GM12878 (cell line): ENCODE measurements around the gene GGPS1. TPM values are rescaled to one million over a fixed set of nuclear protein-coding genes. Genes with fewer than 3 reads are reported as not detected.

ENCODE experiments used
- ATAC-seq: fragments of 200-7000 bp; cut with Tn5 transposase; 3 replicates; pipeline ENCODE4 v1.9.1; 2020; ENCODE audit warnings: mild to moderate bottlenecking, moderate library complexity
- BruUV-seq: library from RNA; stranded (reverse); fragments of 400-500 nt; replicated peaks from 2 replicates; lab custom pipeline; 2021; lab: Mats Ljungman, UMichigan
- CTCF ChIA-PET: fragments of 300-600 bp; sonication (Branson Sonifier 250); formaldehyde crosslinking; extraction: SDS; loops from one replicate; lab custom pipeline; 2021; ENCODE audit warnings: inconsistent platforms; lab: Yijun Ruan, JAX
- POLR2A ChIA-PET: fragments of 350-600 bp; formaldehyde crosslinking; extraction: SDS; loops from one replicate; lab custom pipeline; 2021; ENCODE audit warnings: inconsistent platforms; lab: Charles Lee
- RAD21 ChIA-PET: fragments of 300-600 bp; sonication (Branson Sonifier 250); formaldehyde crosslinking; loops from one replicate; lab custom pipeline; 2023; ENCODE audit warnings: antibody characterized with exemption; ENCODE audit not compliant: unreplicated experiment; lab: Charles Lee
- SMC1A ChIA-PET: fragments of 300-600 bp; sonication (Branson Sonifier 250); formaldehyde crosslinking; loops from one replicate; lab custom pipeline; 2023; ENCODE audit not compliant: unreplicated experiment, uncharacterized antibody; lab: Charles Lee
- DNase-seq: peaks from one replicate; pipeline ENCODE4 v3.0.0-alpha.2; 2011; ENCODE audit warnings: low read depth, low spot score
- FAIRE-seq: peaks from 3 replicates; lab custom pipeline; 2011; peaks lifted over from hg19 to GRCh38; lab: Jason Lieb, UNC
- H2AFZ ChIP-seq: 2 replicates; pipeline ENCODE4 v1.6.0; 2011; ENCODE audit warnings: low read depth, low read length, control low read depth; ENCODE audit not compliant: control insufficient read depth
- H3K27ac ChIP-seq: 2 replicates; pipeline ENCODE4 v1.5.1; 2011; ENCODE audit warnings: control low read depth; ENCODE audit not compliant: control insufficient read depth, insufficient read depth
- H3K27me3 ChIP-seq, 2 experiments: replicated peaks in 1 of 2; 2 replicates each; pipeline versions ENCODE4 v1.6.0 to v1.6.1; 2011; ENCODE audit warnings: low read length in 1 of 2; ENCODE audit not compliant: control insufficient read depth in 2 of 2, insufficient read depth in 2 of 2
- H3K36me3 ChIP-seq, 2 experiments: 2 replicates each; pipeline ENCODE4 v1.5.1; 2011; ENCODE audit warnings: low read length in 1 of 2; ENCODE audit not compliant: control insufficient read depth in 2 of 2, insufficient read depth in 2 of 2
- H3K4me1 ChIP-seq: 2 replicates; pipeline ENCODE4 v1.6.1; 2011; ENCODE audit warnings: mild to moderate bottlenecking, low read length, moderate library complexity, mixed read lengths; ENCODE audit not compliant: control insufficient read depth, insufficient read depth
- H3K4me2 ChIP-seq: 2 replicates; pipeline ENCODE4 v1.6.0; 2011; ENCODE audit warnings: control low read depth; ENCODE audit not compliant: control insufficient read depth, insufficient read depth
- H3K4me3 ChIP-seq: fragments of 200-600 bp; sonication (generic); 2 replicates; pipeline ENCODE4 v1.5.1; 2016
- H3K79me2 ChIP-seq: 2 replicates; pipeline ENCODE4 v1.6.0; 2011; ENCODE audit warnings: low read length; ENCODE audit not compliant: control insufficient read depth, insufficient read depth
- H3K9ac ChIP-seq: 2 replicates; pipeline ENCODE4 v1.8.0; 2011; ENCODE audit warnings: low read length, control low read depth, mixed read lengths; ENCODE audit not compliant: control insufficient read depth, insufficient read depth
- H3K9me3 ChIP-seq: replicated peaks from 3 replicates; pipeline ENCODE4 v1.5.1; 2011; ENCODE audit warnings: mild to moderate bottlenecking, low read length; ENCODE audit not compliant: control insufficient read depth, insufficient read depth
- H4K20me1 ChIP-seq: 2 replicates; pipeline ENCODE4 v1.6.0; 2011; ENCODE audit not compliant: control insufficient read depth, insufficient read depth
- ASH2L ChIP-seq: fragments of 300-600, 200-600 bp; sonication (generic); IDR thresholded peaks from 2 replicates; pipeline ENCODE4 v1.6.1; 2017; ENCODE audit warnings: low read depth, mild to moderate bottlenecking, borderline replicate concordance
- BCL11A ChIP-seq: IDR thresholded peaks from 2 replicates; pipeline ENCODE4 v1.6.1; 2011; ENCODE audit warnings: low read depth, low read length
- EZH2 ChIP-seq: IDR thresholded peaks from 2 replicates; pipeline ENCODE4 v1.6.1; 2012; ENCODE audit warnings: low read depth, mild to moderate bottlenecking, control low read depth, inconsistent platforms, low read length, borderline replicate concordance; ENCODE audit not compliant: control insufficient read depth
- KAT2A ChIP-seq: conservative IDR thresholded peaks from 2 replicates; pipeline ENCODE4 v1.6.1; 2011; ENCODE audit warnings: low read depth, low read length; ENCODE audit not compliant: control insufficient read depth
- PAX5 ChIP-seq: IDR thresholded peaks from 2 replicates; pipeline ENCODE4 v1.6.1; 2011; ENCODE audit warnings: low read depth, low read length, borderline replicate concordance
- SIX5 ChIP-seq: IDR thresholded peaks from 2 replicates; pipeline ENCODE4 v1.6.1; 2011; ENCODE audit warnings: mild to moderate bottlenecking, low read depth, low read length, moderate library complexity; ENCODE audit not compliant: severe bottlenecking
- SREBF1 ChIP-seq: IDR thresholded peaks from 2 replicates; pipeline ENCODE4 v1.6.1; 2012; ENCODE audit warnings: mild to moderate bottlenecking, low read length
- STAT3 ChIP-seq: IDR thresholded peaks from 2 replicates; pipeline ENCODE4 v1.6.1; 2011; ENCODE audit warnings: low read depth, low read length, improper control_type of control experiment
- TAF1 ChIP-seq: IDR thresholded peaks from 2 replicates; pipeline ENCODE4 v1.6.1; 2011; ENCODE audit warnings: mild to moderate bottlenecking, low read depth, low read length, borderline replicate concordance
- TARDBP ChIP-seq: IDR thresholded peaks from 2 replicates; pipeline ENCODE4 v1.6.1; 2016; ENCODE audit warnings: borderline replicate concordance
- TCF3 ChIP-seq: IDR thresholded peaks from 2 replicates; pipeline ENCODE4 v1.6.1; 2012; ENCODE audit warnings: low read depth, mild to moderate bottlenecking, low read length, borderline replicate concordance; ENCODE audit not compliant: insufficient read depth
- WRNIP1 ChIP-seq: IDR thresholded peaks from 2 replicates; pipeline ENCODE4 v1.6.1; 2011; ENCODE audit warnings: low read depth, low read length, improper control_type of control experiment, borderline replicate concordance
- WGBS: methylation state at CpG from one replicate; pipeline ENCODE4 v1.1.6; 2016; ENCODE audit warnings: low lambda C conversion rate; ENCODE audit not compliant: insufficient replicate concordance, insufficient coverage; ENCODE audit errors: missing lambda C conversion rate; 5-methylcytosine and 5-hydroxymethylcytosine counted together
- in situ Hi-C: fragments of 300-500 bp; cut with MboI; formaldehyde crosslinking; loops from 9 replicates; pipeline ENCODE4 v1.14.3; 2018; ENCODE audit warnings: mixed read lengths
- intact Hi-C: fragments of 100-400 bp; cut with micrococcal nuclease; formaldehyde crosslinking; loops from one replicate; pipeline ENCODE4 v1.14.2; 2022; ENCODE audit not compliant: unreplicated experiment
- polyA plus RNA-seq, 11 experiments: library from polyadenylated mRNA; depleted of rRNA in 4 of 11; unstranded in 6 of 11; stranded (reverse) in 5 of 11; fragments of >200 nt; fragmentation: Nextera tagmentation in 4 of 11; fragmentation: Illumina TruSeq in 1 of 11; extraction: Ambion mirVana in 4 of 11; extraction: Trizol in 1 of 11; gene quantifications; 1 replicate in 1 of 11; 2 replicates in 10 of 11; pipeline versions ENCODE4 v1.2.1 to v1.2.3, GENCODE V29; 2011 to 2016; ENCODE audit warnings: inconsistent platforms in 2 of 11, missing spikeins in 2 of 11, low read depth in 1 of 11
- total RNA-seq, 4 experiments: library from RNA; depleted of rRNA in 3 of 4; stranded (reverse); fragments of >200 nt in 3 of 4; fragmentation: Illumina TruSeq in 1 of 4; extraction: Trizol in 1 of 4; gene quantifications; 2 replicates each; pipeline versions ENCODE4 v1.2.1 to v1.2.3, GENCODE V29; 2013 to 2021
- TF ChIP-seq, protein P1 (sequence below): IDR thresholded peaks from 2 replicates; pipeline ENCODE4 v1.6.1; 2011; ENCODE audit warnings: mild to moderate bottlenecking, low read depth, low read length, moderate library complexity; ENCODE audit not compliant: insufficient replicate concordance
- TF ChIP-seq, protein P2 (sequence below): fragments of 450-650 bp; IDR thresholded peaks from 2 replicates; pipeline ENCODE4 v1.6.1; 2017; ENCODE audit warnings: borderline replicate concordance
- TF ChIP-seq, protein P3 (sequence below): fragments of 150-350 bp; IDR thresholded peaks from 2 replicates; pipeline ENCODE4 v1.6.1; 2014; ENCODE audit warnings: mild to moderate bottlenecking, low read depth, low read length
- TF ChIP-seq, protein P4 (sequence below): fragments of 450-650 bp; IDR thresholded peaks from 2 replicates; pipeline ENCODE4 v1.6.1; 2017; ENCODE audit warnings: mild to moderate bottlenecking, low read depth, inconsistent platforms; ENCODE audit not compliant: poor library complexity, severe bottlenecking
- TF ChIP-seq, protein P5 (sequence below): fragments of 450-650 bp; IDR thresholded peaks from 2 replicates; pipeline ENCODE4 v1.6.1; 2017; ENCODE audit warnings: low read depth, mild to moderate bottlenecking, moderate library complexity

The GGPS1 gene
- total and polyA plus RNA-seq, 10 of the 15 experiments (the other 5 are each of a cell fraction or from before 2014, with no cell fraction given) = 15.1 to 36.0 (median 25.3) TPM

DNA sequence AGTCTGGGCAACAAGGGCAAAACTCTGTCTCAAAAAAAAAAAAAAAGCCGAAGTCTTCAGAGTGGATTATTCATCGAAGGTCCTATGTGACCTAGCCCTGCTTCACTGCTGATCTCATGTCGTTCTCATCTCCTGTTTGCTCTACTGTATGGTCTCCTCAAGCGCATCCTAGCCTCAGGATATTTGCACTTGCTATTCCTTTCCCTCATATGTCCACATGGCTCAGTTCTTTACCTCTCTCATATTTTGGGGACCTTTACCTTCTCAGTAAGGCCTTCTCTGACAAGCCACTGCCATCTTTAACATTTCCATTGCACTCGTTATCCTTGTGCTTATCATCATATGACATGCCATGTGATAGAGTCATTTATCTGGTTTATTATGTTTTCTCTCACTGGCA lies 41.4 kb downstream of the GGPS1 start:
- POLR2A ChIA-PET = interaction anchor here (0.7 to 1.0 kb wide), 2 partner anchors 16 to 669 kb away, joined by 3 to 5 read pairs; no protein-coding TSS in a partner anchor
- Histone ChIP-seq H3K9ac (no peak overlapping the region), H3K4me2 (no peak overlapping the region), H4K20me1 (no peaks in the 10 kb centered on the region), H3K79me2 (peaks cover 13% of the 10 kb centered on the region), H3K4me3 (no peak overlapping the region), H3K36me3 (no peaks in the 10 kb centered on the region; a peak in 1 of 4 replicates), H3K27ac (no peak overlapping the region), H2AFZ (no peak overlapping the region), H3K27me3 (no peaks in the 10 kb centered on the region), H3K4me1 (no peaks in the 10 kb centered on the region), H3K9me3 (no peaks in the 10 kb centered on the region)
- ATAC-seq = no peak
- FAIRE-seq = no peak
- whole genome bisulfite sequencing = 90% methylated on average over 5 of the region's 5 CpGs
- TF ChIP-seq, protein P1, sequence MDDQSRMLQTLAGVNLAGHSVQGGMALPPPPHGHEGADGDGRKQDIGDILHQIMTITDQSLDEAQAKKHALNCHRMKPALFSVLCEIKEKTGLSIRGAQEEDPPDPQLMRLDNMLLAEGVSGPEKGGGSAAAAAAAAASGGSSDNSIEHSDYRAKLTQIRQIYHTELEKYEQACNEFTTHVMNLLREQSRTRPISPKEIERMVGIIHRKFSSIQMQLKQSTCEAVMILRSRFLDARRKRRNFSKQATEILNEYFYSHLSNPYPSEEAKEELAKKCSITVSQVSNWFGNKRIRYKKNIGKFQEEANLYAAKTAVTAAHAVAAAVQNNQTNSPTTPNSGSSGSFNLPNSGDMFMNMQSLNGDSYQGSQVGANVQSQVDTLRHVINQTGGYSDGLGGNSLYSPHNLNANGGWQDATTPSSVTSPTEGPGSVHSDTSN = no peak
- TF ChIP-seq SREBF1 = no peak
- TF ChIP-seq, protein P2, sequence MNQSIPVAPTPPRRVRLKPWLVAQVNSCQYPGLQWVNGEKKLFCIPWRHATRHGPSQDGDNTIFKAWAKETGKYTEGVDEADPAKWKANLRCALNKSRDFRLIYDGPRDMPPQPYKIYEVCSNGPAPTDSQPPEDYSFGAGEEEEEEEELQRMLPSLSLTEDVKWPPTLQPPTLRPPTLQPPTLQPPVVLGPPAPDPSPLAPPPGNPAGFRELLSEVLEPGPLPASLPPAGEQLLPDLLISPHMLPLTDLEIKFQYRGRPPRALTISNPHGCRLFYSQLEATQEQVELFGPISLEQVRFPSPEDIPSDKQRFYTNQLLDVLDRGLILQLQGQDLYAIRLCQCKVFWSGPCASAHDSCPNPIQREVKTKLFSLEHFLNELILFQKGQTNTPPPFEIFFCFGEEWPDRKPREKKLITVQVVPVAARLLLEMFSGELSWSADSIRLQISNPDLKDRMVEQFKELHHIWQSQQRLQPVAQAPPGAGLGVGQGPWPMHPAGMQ = no peak
- no peak for TF ChIP-seq EZH2
- no peak for TF ChIP-seq TCF3
- TF ChIP-seq STAT3 = no peak
- TF ChIP-seq, protein P3, sequence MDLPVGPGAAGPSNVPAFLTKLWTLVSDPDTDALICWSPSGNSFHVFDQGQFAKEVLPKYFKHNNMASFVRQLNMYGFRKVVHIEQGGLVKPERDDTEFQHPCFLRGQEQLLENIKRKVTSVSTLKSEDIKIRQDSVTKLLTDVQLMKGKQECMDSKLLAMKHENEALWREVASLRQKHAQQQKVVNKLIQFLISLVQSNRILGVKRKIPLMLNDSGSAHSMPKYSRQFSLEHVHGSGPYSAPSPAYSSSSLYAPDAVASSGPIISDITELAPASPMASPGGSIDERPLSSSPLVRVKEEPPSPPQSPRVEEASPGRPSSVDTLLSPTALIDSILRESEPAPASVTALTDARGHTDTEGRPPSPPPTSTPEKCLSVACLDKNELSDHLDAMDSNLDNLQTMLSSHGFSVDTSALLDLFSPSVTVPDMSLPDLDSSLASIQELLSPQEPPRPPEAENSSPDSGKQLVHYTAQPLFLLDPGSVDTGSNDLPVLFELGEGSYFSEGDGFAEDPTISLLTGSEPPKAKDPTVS = no peak
- no peak for TF ChIP-seq TARDBP
- TF ChIP-seq KAT2A = no peak
- TF ChIP-seq PAX5 = no peak
- no peak for TF ChIP-seq BCL11A
- no peak for TF ChIP-seq TAF1
- no peak for TF ChIP-seq WRNIP1
- TF ChIP-seq ASH2L = no peak
- TF ChIP-seq, protein P4, sequence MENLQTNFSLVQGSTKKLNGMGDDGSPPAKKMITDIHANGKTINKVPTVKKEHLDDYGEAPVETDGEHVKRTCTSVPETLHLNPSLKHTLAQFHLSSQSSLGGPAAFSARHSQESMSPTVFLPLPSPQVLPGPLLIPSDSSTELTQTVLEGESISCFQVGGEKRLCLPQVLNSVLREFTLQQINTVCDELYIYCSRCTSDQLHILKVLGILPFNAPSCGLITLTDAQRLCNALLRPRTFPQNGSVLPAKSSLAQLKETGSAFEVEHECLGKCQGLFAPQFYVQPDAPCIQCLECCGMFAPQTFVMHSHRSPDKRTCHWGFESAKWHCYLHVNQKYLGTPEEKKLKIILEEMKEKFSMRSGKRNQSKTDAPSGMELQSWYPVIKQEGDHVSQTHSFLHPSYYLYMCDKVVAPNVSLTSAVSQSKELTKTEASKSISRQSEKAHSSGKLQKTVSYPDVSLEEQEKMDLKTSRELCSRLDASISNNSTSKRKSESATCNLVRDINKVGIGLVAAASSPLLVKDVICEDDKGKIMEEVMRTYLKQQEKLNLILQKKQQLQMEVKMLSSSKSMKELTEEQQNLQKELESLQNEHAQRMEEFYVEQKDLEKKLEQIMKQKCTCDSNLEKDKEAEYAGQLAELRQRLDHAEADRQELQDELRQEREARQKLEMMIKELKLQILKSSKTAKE = no peak
- no peak for TF ChIP-seq SIX5
- TF ChIP-seq, protein P5, sequence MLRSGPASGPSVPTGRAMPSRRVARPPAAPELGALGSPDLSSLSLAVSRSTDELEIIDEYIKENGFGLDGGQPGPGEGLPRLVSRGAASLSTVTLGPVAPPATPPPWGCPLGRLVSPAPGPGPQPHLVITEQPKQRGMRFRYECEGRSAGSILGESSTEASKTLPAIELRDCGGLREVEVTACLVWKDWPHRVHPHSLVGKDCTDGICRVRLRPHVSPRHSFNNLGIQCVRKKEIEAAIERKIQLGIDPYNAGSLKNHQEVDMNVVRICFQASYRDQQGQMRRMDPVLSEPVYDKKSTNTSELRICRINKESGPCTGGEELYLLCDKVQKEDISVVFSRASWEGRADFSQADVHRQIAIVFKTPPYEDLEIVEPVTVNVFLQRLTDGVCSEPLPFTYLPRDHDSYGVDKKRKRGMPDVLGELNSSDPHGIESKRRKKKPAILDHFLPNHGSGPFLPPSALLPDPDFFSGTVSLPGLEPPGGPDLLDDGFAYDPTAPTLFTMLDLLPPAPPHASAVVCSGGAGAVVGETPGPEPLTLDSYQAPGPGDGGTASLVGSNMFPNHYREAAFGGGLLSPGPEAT = no peak
- CTCF ChIA-PET = no interaction called here
- SMC1A ChIA-PET = no interaction called here
- DNase-seq = no peak
- BruUV-seq = TSS peak; percentile 56
- intact Hi-C loops = no loop called here
- RAD21 ChIA-PET = no interaction called here
- in situ Hi-C loops = no loop called here
